Measurements from ENCODE around the gene TTC39A.

- TF ChIP-seq, protein P1, sequence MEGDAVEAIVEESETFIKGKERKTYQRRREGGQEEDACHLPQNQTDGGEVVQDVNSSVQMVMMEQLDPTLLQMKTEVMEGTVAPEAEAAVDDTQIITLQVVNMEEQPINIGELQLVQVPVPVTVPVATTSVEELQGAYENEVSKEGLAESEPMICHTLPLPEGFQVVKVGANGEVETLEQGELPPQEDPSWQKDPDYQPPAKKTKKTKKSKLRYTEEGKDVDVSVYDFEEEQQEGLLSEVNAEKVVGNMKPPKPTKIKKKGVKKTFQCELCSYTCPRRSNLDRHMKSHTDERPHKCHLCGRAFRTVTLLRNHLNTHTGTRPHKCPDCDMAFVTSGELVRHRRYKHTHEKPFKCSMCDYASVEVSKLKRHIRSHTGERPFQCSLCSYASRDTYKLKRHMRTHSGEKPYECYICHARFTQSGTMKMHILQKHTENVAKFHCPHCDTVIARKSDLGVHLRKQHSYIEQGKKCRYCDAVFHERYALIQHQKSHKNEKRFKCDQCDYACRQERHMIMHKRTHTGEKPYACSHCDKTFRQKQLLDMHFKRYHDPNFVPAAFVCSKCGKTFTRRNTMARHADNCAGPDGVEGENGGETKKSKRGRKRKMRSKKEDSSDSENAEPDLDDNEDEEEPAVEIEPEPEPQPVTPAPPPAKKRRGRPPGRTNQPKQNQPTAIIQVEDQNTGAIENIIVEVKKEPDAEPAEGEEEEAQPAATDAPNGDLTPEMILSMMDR (IDR thresholded peaks at IDR 0.05): no peak
- no peak for TF ChIP-seq ZFX (IDR thresholded peaks at IDR 0.05; ENCODE audit: borderline replicate concordance)
Observed at GRCh38 chr1:51373898-51374297, 43.5 kb upstream of the TTC39A start.
